ENCODE measurements around the gene PRCP. TPM values are rescaled to one million over a fixed set of nuclear protein-coding genes. Genes with fewer than 3 reads are reported as not detected.

PRCP gene
- total RNA-seq, 1 experiment from 2014 or later: 56.7 TPM

DNA sequence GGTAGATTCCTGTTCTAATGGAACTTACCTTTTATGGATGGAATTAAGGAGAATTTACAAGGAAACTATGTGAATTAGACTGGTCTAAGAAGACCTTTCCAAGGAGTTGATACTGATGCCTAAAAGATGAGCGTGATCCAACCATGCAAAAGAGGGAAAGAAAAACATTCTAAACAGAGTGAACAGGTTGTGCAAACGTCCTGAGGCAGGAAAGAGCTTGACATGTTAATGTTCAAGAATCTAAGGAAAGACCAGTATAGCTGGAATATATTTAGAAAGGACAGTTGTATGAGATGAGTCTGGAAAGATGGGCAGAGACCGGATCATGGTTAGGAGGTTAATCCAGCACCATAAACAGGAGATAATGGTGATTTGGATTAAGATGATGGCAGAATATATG, 2.6 kb upstream of the PRCP start:
- TF ChIP-seq, protein P1, sequence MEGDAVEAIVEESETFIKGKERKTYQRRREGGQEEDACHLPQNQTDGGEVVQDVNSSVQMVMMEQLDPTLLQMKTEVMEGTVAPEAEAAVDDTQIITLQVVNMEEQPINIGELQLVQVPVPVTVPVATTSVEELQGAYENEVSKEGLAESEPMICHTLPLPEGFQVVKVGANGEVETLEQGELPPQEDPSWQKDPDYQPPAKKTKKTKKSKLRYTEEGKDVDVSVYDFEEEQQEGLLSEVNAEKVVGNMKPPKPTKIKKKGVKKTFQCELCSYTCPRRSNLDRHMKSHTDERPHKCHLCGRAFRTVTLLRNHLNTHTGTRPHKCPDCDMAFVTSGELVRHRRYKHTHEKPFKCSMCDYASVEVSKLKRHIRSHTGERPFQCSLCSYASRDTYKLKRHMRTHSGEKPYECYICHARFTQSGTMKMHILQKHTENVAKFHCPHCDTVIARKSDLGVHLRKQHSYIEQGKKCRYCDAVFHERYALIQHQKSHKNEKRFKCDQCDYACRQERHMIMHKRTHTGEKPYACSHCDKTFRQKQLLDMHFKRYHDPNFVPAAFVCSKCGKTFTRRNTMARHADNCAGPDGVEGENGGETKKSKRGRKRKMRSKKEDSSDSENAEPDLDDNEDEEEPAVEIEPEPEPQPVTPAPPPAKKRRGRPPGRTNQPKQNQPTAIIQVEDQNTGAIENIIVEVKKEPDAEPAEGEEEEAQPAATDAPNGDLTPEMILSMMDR (conservative IDR thresholded peaks at IDR 0.05): no peak
- no peak overlapping the region for H3T11ph ChIP-seq (ENCODE audit: low read length)

More for the DNA sequence above, 2.6 kb upstream of the PRCP start:
- H2BK12ac ChIP-seq (ENCODE audit: insufficient read length, low read depth, low read length): no peak overlapping the region
- H4K8ac ChIP-seq (replicated peaks; ENCODE audit: insufficient read length, low read depth, low read length): no peak overlapping the region
- no peak overlapping the region for H3K9ac ChIP-seq (ENCODE audit: extremely low read depth, insufficient read length, low read length)
- H2BK15ac ChIP-seq (ENCODE audit: low read depth, low read length): no peak overlapping the region
- peaks cover 36% of the 10 kb centered on the region in 2 experiments for H3K4me1 Mint-ChIP-seq
- peaks cover 16% of the 10 kb centered on the region for H3K23me2 ChIP-seq (ENCODE audit: insufficient read length, low read depth, low read length, poor library complexity, severe bottlenecking)
- no peak overlapping the region for H3K18ac ChIP-seq (ENCODE audit: insufficient read length, low read depth, low read length)
- no peaks in the 10 kb centered on the region for H3K79me1 ChIP-seq (ENCODE audit: insufficient read depth, low read depth, low read length, poor library complexity, severe bottlenecking)
- H2BK20ac ChIP-seq (ENCODE audit: low read depth, low read length, poor library complexity, severe bottlenecking): no peak overlapping the region
- no peaks in the 10 kb centered on the region; a peak in 1 of 5 replicates for H3K9me3 Mint-ChIP-seq
- no peak overlapping the region for H3K27ac ChIP-seq (ENCODE audit: insufficient read length, low read depth, low read length)
- peaks cover 3% of the 10 kb centered on the region; the same call in 1 of the 2 replicates for H3K4me1 ChIP-seq (ENCODE audit: insufficient read depth, low read length)
- no peaks in the 10 kb centered on the region for H3K27me3 ChIP-seq (ENCODE audit: insufficient read depth, low read length)
- no peaks in the 10 kb centered on the region for H3K9me3 ChIP-seq (ENCODE audit: control insufficient read depth, low read depth, low read length)
- H3K14ac ChIP-seq (ENCODE audit: insufficient read depth, low read length): no peak overlapping the region
- peaks cover 11% of the 10 kb centered on the region; the same call in 1 of the 2 replicates for H3K79me2 ChIP-seq (ENCODE audit: insufficient read depth, low read length)
- no peaks in the 10 kb centered on the region for H4K20me1 ChIP-seq (ENCODE audit: control insufficient read depth, insufficient read depth, insufficient read length)
- no peak overlapping the region for H3K4ac ChIP-seq (ENCODE audit: low read depth, low read length)
- H3K27ac Mint-ChIP-seq: no peak overlapping the region; a peak in 1 of 7 replicates
- WGBS (ENCODE audit: extremely low coverage, insufficient read length, low lambda C conversion rate): no CpG with 5 or more reads among the region's 3 CpGs
- H2BK120ac ChIP-seq (ENCODE audit: low read depth, low read length, poor library complexity, severe bottlenecking): no peak overlapping the region
- H2AFZ ChIP-seq (ENCODE audit: low read length): no peak overlapping the region
- peak overlapping the region; percentile 92 to 99 for H3K4me3 Mint-ChIP-seq
- H3K56ac ChIP-seq (ENCODE audit: insufficient read length, low read depth, low read length): no peak overlapping the region
- no peak overlapping the region for H4K5ac ChIP-seq (ENCODE audit: insufficient read length, low read depth, low read length)
- H4K91ac ChIP-seq (ENCODE audit: insufficient read length, low read depth, low read length): no peak overlapping the region
- DNase-seq: no peak
- H3K36me3 Mint-ChIP-seq (ENCODE audit: insufficient read depth in 1 of 3, low read depth in 3 of 3): no peaks in the 10 kb centered on the region
- no peak overlapping the region for H2BK5ac ChIP-seq (ENCODE audit: insufficient read length, low read length)
- H2AK5ac ChIP-seq (ENCODE audit: insufficient read length, low read length): no peak overlapping the region
- H3K23ac ChIP-seq (ENCODE audit: insufficient read length, low read depth, low read length): no peak overlapping the region
- peak overlapping the region; percentile 90 for H3K4me2 ChIP-seq (ENCODE audit: insufficient read depth, insufficient read length, low read length)
- no peaks in the 10 kb centered on the region for H3K27me3 Mint-ChIP-seq (ENCODE audit: low read depth)
